ENCODE measurements around the gene TOMM40L.
A peak's percentile ranks its signal among the peaks of the same experiment; 100 is the strongest.

Gene TOMM40L

GRCh38 chr1:161259345-161259702, 33.5 kb downstream of the TOMM40L start:
- Histone ChIP-seq H3K9ac (ENCODE audit: insufficient read length, low read depth) (no peak overlapping the region), H3K4me1 (ENCODE audit: insufficient read depth, insufficient read length) (no peaks in the 10 kb centered on the region), H3K27me3 (ENCODE audit: insufficient read depth, insufficient read length) (peaks cover 32% of the 10 kb centered on the region), H3K9me3 (ENCODE audit: insufficient read depth, low read length) (peaks cover 24% of the 10 kb centered on the region), H3K36me3 (ENCODE audit: insufficient read depth, insufficient read length, low read length) (no peaks in the 10 kb centered on the region), H3K4me3 (ENCODE audit: insufficient read length, low read depth) (peak overlapping the region; percentile 55)
- TF ChIP-seq SUZ12 (IDR thresholded peaks at IDR 0.05; ENCODE audit: extremely low read depth, insufficient read depth, insufficient read length) (no peak), YY1 (IDR thresholded peaks at IDR 0.05; ENCODE audit: insufficient read depth, insufficient read length) (no peak), ZNF274 (IDR thresholded peaks at IDR 0.05; ENCODE audit: low read depth, low read length) (no peak)
- DNase-seq (ENCODE audit: low read depth, low spot score): no peak

GRCh38 chr1:161259765-161260164, 33.9 kb downstream of the TOMM40L start:
- no peak for TF ChIP-seq SUZ12 (IDR thresholded peaks at IDR 0.05; ENCODE audit: extremely low read depth, insufficient read depth, insufficient read length)
- TF ChIP-seq ZNF274 (IDR thresholded peaks at IDR 0.05; ENCODE audit: low read depth, low read length): no peak
- TF ChIP-seq YY1 (IDR thresholded peaks at IDR 0.05; ENCODE audit: insufficient read depth, insufficient read length): no peak
- Histone ChIP-seq H3K9me3 (ENCODE audit: insufficient read depth, low read length) (peaks cover 24% of the 10 kb centered on the region), H3K9ac (ENCODE audit: insufficient read length, low read depth) (no peak overlapping the region), H3K36me3 (ENCODE audit: insufficient read depth, insufficient read length, low read length) (no peaks in the 10 kb centered on the region), H3K4me1 (ENCODE audit: insufficient read depth, insufficient read length) (no peaks in the 10 kb centered on the region), H3K27me3 (ENCODE audit: insufficient read depth, insufficient read length) (peaks cover 32% of the 10 kb centered on the region), H3K4me3 (ENCODE audit: insufficient read length, low read depth) (no peak overlapping the region)
- no peak for DNase-seq (ENCODE audit: low read depth, low spot score)

GRCh38 chr1:161260376-161261260, 34.8 kb downstream of the TOMM40L start:
- no peak overlapping the region for H3K4me3 ChIP-seq (ENCODE audit: insufficient read length, low read depth)
- no peak for TF ChIP-seq SUZ12 (IDR thresholded peaks at IDR 0.05; ENCODE audit: extremely low read depth, insufficient read depth, insufficient read length)
- TF ChIP-seq ZNF274 (IDR thresholded peaks at IDR 0.05; ENCODE audit: low read depth, low read length): no peak
- no peak for TF ChIP-seq YY1 (IDR thresholded peaks at IDR 0.05; ENCODE audit: insufficient read depth, insufficient read length)
- H3K9me3 ChIP-seq (ENCODE audit: insufficient read depth, low read length): peaks cover 24% of the 10 kb centered on the region
- no peaks in the 10 kb centered on the region for H3K36me3 ChIP-seq (ENCODE audit: insufficient read depth, insufficient read length, low read length)
- peaks cover 32% of the 10 kb centered on the region for H3K27me3 ChIP-seq (ENCODE audit: insufficient read depth, insufficient read length)
- H3K9ac ChIP-seq (ENCODE audit: insufficient read length, low read depth): no peak overlapping the region
- no peak for DNase-seq (ENCODE audit: low read depth, low spot score)
- H3K4me1 ChIP-seq (ENCODE audit: insufficient read depth, insufficient read length): no peaks in the 10 kb centered on the region

GRCh38 chr1:161261261-161262235, 35.7 kb downstream of the TOMM40L start:
- TF ChIP-seq YY1 (IDR thresholded peaks at IDR 0.05; ENCODE audit: insufficient read depth, insufficient read length) (no peak), SUZ12 (IDR thresholded peaks at IDR 0.05; ENCODE audit: extremely low read depth, insufficient read depth, insufficient read length) (no peak), ZNF274 (IDR thresholded peaks at IDR 0.05; ENCODE audit: low read depth, low read length) (no peak)
- Histone ChIP-seq H3K27me3 (ENCODE audit: insufficient read depth, insufficient read length) (peaks cover 32% of the 10 kb centered on the region), H3K36me3 (ENCODE audit: insufficient read depth, insufficient read length, low read length) (no peaks in the 10 kb centered on the region), H3K4me1 (ENCODE audit: insufficient read depth, insufficient read length) (no peaks in the 10 kb centered on the region), H3K4me3 (ENCODE audit: insufficient read length, low read depth) (no peak overlapping the region), H3K9ac (ENCODE audit: insufficient read length, low read depth) (no peak overlapping the region), H3K9me3 (ENCODE audit: insufficient read depth, low read length) (peaks cover 16% of the 10 kb centered on the region)
- no peak for DNase-seq (ENCODE audit: low read depth, low spot score)

GRCh38 chr1:161265305-161265704, 39.4 kb downstream of the TOMM40L start:
- Histone ChIP-seq H3K4me1 (ENCODE audit: insufficient read depth, insufficient read length) (peaks cover 2% of the 10 kb centered on the region), H3K27me3 (ENCODE audit: insufficient read depth, insufficient read length) (peaks cover 4% of the 10 kb centered on the region), H3K9me3 (ENCODE audit: insufficient read depth, low read length) (no peaks in the 10 kb centered on the region), H3K9ac (ENCODE audit: insufficient read length, low read depth) (no peak overlapping the region), H3K36me3 (ENCODE audit: insufficient read depth, insufficient read length, low read length) (no peaks in the 10 kb centered on the region), H3K4me3 (ENCODE audit: insufficient read length, low read depth) (no peak overlapping the region)
- DNase-seq (ENCODE audit: low read depth, low spot score): no peak
- TF ChIP-seq SUZ12 (IDR thresholded peaks at IDR 0.05; ENCODE audit: extremely low read depth, insufficient read depth, insufficient read length) (no peak), YY1 (IDR thresholded peaks at IDR 0.05; ENCODE audit: insufficient read depth, insufficient read length) (no peak), ZNF274 (IDR thresholded peaks at IDR 0.05; ENCODE audit: low read depth, low read length) (no peak)

- no peaks in the 10 kb centered on the region for H3K27me3 ChIP-seq (ENCODE audit: insufficient read depth, insufficient read length)
- no peaks in the 10 kb centered on the region for H3K9me3 ChIP-seq (ENCODE audit: insufficient read depth, low read length)
- no peak overlapping the region for H3K4me3 ChIP-seq (ENCODE audit: insufficient read length, low read depth)
- H3K9ac ChIP-seq (ENCODE audit: insufficient read length, low read depth): no peak overlapping the region
- no peaks in the 10 kb centered on the region for H3K36me3 ChIP-seq (ENCODE audit: insufficient read depth, insufficient read length, low read length)
- peaks cover 2% of the 10 kb centered on the region for H3K4me1 ChIP-seq (ENCODE audit: insufficient read depth, insufficient read length)
- DNase-seq (ENCODE audit: low read depth, low spot score): no peak
- TF ChIP-seq ZNF274 (IDR thresholded peaks at IDR 0.05; ENCODE audit: low read depth, low read length) (no peak), YY1 (IDR thresholded peaks at IDR 0.05; ENCODE audit: insufficient read depth, insufficient read length) (no peak)
These were observed 40.3 kb downstream of the TOMM40L start for GRCh38 chr1:161266202-161266601.

- Histone ChIP-seq H3K9me3 (ENCODE audit: insufficient read depth, low read length) (no peaks in the 10 kb centered on the region), H3K4me1 (ENCODE audit: insufficient read depth, insufficient read length) (peaks cover 2% of the 10 kb centered on the region), H3K36me3 (ENCODE audit: insufficient read depth, insufficient read length, low read length) (no peaks in the 10 kb centered on the region), H3K4me3 (ENCODE audit: insufficient read length, low read depth) (no peak overlapping the region), H3K27me3 (ENCODE audit: insufficient read depth, insufficient read length) (no peaks in the 10 kb centered on the region), H3K9ac (ENCODE audit: insufficient read length, low read depth) (no peak overlapping the region)
- TF ChIP-seq YY1 (IDR thresholded peaks at IDR 0.05; ENCODE audit: insufficient read depth, insufficient read length) (no peak), ZNF274 (IDR thresholded peaks at IDR 0.05; ENCODE audit: low read depth, low read length) (no peak), SUZ12 (IDR thresholded peaks at IDR 0.05; ENCODE audit: extremely low read depth, insufficient read depth, insufficient read length) (no peak)
- DNase-seq (ENCODE audit: low read depth, low spot score): no peak
These were observed 41.0 kb downstream of the TOMM40L start for GRCh38 chr1:161266836-161267235.
